Heart right ventricle (tissue), 16 donors: ENCODE data around the gene SLC1A3. TPM values are rescaled to one million over a fixed set of nuclear protein-coding genes. Genes with fewer than 3 reads are reported as not detected.

ENCODE experiments used
- ATAC-seq, 8 donors: fragments of 200-7000 bp; cut with Tn5 transposase; one replicate each; pipeline ENCODE4 v1.9.1; 2020; ENCODE audit warnings: mild to moderate bottlenecking in 8 of 8, moderate library complexity in 8 of 8, moderate number of reproducible peaks in 1 of 8
- DNase-seq, 2 donors: peaks; one replicate each; pipeline ENCODE4 v3.0.0-alpha.2; 2020
- H3K27ac ChIP-seq, 10 donors: fragments of 200-600 bp; sonication (generic) in 2 of 10; one replicate each; pipeline versions ENCODE4 v1.5.0 to v1.8.0; 2020 to 2022; ENCODE audit warnings: mild to moderate bottlenecking in 3 of 10
- H3K27me3 ChIP-seq, 7 donors: fragments of 200-600 bp; one replicate each; pipeline ENCODE4 v1.8.0; 2021 to 2022; ENCODE audit warnings: mild to moderate bottlenecking in 2 of 7
- H3K36me3 ChIP-seq, 9 donors: fragments of 200-600 bp; sonication (generic) in 1 of 9; one replicate each; pipeline versions ENCODE4 v1.5.0 to v1.8.0; 2020 to 2022; ENCODE audit warnings: mild to moderate bottlenecking in 2 of 9
- H3K4me1 ChIP-seq, 9 donors: fragments of 200-600 bp; sonication (generic) in 1 of 9; one replicate each; pipeline versions ENCODE4 v1.5.0 to v1.8.0; 2020 to 2022; ENCODE audit warnings: mild to moderate bottlenecking in 4 of 9
- H3K4me3 ChIP-seq, 10 donors: fragments of 200-600 bp; sonication (generic) in 2 of 10; one replicate each; pipeline versions ENCODE4 v1.5.0 to v1.8.0; 2020 to 2022; ENCODE audit warnings: mild to moderate bottlenecking in 7 of 10, moderate library complexity in 2 of 10
- H3K9me3 ChIP-seq, 11 donors: fragments of 200-600 bp in 10 of 11; sonication (generic) in 2 of 11; one replicate each; pipeline versions ENCODE4 v1.5.0 to v1.8.0; 2013 to 2022; ENCODE audit warnings: mild to moderate bottlenecking in 2 of 11, control low read depth in 1 of 11, moderate library complexity in 1 of 11
- CTCF ChIP-seq, 9 donors: fragments of 200-600 bp; sonication (generic) in 2 of 9; IDR thresholded peaks; one replicate each; pipeline versions ENCODE4 v1.5.0 to v1.8.0; 2021 to 2022; ENCODE audit warnings: antibody characterized with exemption in 9 of 9, mild to moderate bottlenecking in 5 of 9, moderate library complexity in 1 of 9
- WGBS, 2 donors: extraction: QIAGEN DNeasy Blood & Tissue Kit; methylation state at CpG; one replicate each; pipeline ENCODE4 v1.1.7; 2013; ENCODE audit warnings: inconsistent platforms in 1 of 2; 5-methylcytosine and 5-hydroxymethylcytosine counted together
- intact Hi-C, 10 donors: fragments of 100-400 bp; cut with DNase I; formaldehyde crosslinking; loops; one replicate each; pipeline versions ENCODE4 v1.11.1 to v1.14.2; 2022
- polyA plus RNA-seq, 2 donors: library from polyadenylated mRNA; stranded (reverse); fragments of 200-250 nt; gene quantifications; one replicate each; pipeline ENCODE4 v1.2.3, GENCODE V29; 2013
- total RNA-seq, 10 donors: library from RNA; stranded (reverse); fragmentation: NEBNext Ultra II Directional in 3 of 10; extraction: Animal tissue kit (Norgen Biotek cat#: 25700) in 3 of 10; gene quantifications; one replicate each; pipeline versions ENCODE4 v1.2.1 to v1.2.4, GENCODE V29; 2021 to 2023
- donor health status: Arrhythmogenic right ventricular cardiomyopathy.
- donor health status: ischemic (EF 13 %, LVEDD 7.1; RV severe dilation, severe dysfunction).
- donor health status: healthy with polysubstance abuse.
- donor health status: DM: no; HTN: yes; CAD: no.
- donor health status: DM: no; HTN: no; CAD: no.
- donor health status: ischemic (EF 25% LVEDD 6.9; RV normal size, moderate dysfunction).
- donor health status: ischemic (EF 25% LVEDD 5.7; RV mildly dilated, moderate dysfunction).
- donor health status: healthy.
- donor health status: DM: yes; HTN: yes; CAD: no.
- donor health status: Ischemic cardiomyopathy.
- donor health status: ischemic (EF 35%, LVEDD 5.7; RV mildly dilated, moderate dysfunction).
- donor health status: nonischemic (EF 11% LVEDD 7.7; RV severe dilation, severe dysfunction).
- donor health status: DM: yes; HTN: yes; CAD: no.
- donor health status: PGD.
- donor health status: ischemic (EF 29% LVEDD 5.4; RV normal size, mild dysfunction).
- donor health status: nonischemic (EF 23%, LVEDD 6.1; RV moderate dilation, normal function).

The SLC1A3 gene
- total and polyA plus RNA-seq, 12 donors, result 39.5 to 83.6 (median 58.5) TPM

- TF ChIP-seq CTCF (IDR thresholded peaks at IDR 0.05), result no peak
- H3K4me3 ChIP-seq, result no peak overlapping the region
- H3K9me3 ChIP-seq, result no peaks in the 10 kb centered on the region
- no peak overlapping the region for H3K27ac ChIP-seq
- no peak for DNase-seq
- H3K36me3 ChIP-seq, result peaks cover 0 to 18% (median 3%) of the 10 kb centered on the region in 9 donors
- peaks cover 0 to 20% (median 6%) of the 10 kb centered on the region in 9 donors for H3K4me1 ChIP-seq
- H3K27me3 ChIP-seq, result no peaks in the 10 kb centered on the region
- no peak for ATAC-seq
- intact Hi-C loops, result no loop called here
Measured at GRCh38 chr5:36632363-36632664, 25.9 kb downstream of the SLC1A3 start.

- no peak for TF ChIP-seq CTCF (IDR thresholded peaks at IDR 0.05)
- no peaks in the 10 kb centered on the region for H3K9me3 ChIP-seq
- H3K4me3 ChIP-seq, result no peak overlapping the region
- intact Hi-C loops, result no loop called here
- no peaks in the 10 kb centered on the region for H3K27me3 ChIP-seq
- H3K36me3 ChIP-seq, result peaks cover 0 to 17% (median 0%) of the 10 kb centered on the region in 9 donors
- ATAC-seq (no peak), DNase-seq (no peak)
- no peak overlapping the region for H3K27ac ChIP-seq
- H3K4me1 ChIP-seq, result peaks cover 0 to 23% (median 7%) of the 10 kb centered on the region in 9 donors
- WGBS, 2 donors, result 87% methylated on average over 9 of the region's 9 CpGs
Measured at GRCh38 chr5:36635721-36636390, 29.4 kb downstream of the SLC1A3 start.

GRCh38 chr5:36637101-36637500 lies 30.7 kb downstream of the SLC1A3 start:
- H3K4me1 ChIP-seq, result peaks cover 0 to 23% (median 6%) of the 10 kb centered on the region in 9 donors
- H3K9me3 ChIP-seq, result no peaks in the 10 kb centered on the region
- intact Hi-C loops, result no loop called here
- WGBS, 2 donors, result 88% methylated on average over 4 of the region's 4 CpGs
- peaks cover 0 to 16% (median 0%) of the 10 kb centered on the region in 9 donors for H3K36me3 ChIP-seq
- DNase-seq, result no peak
- H3K27ac ChIP-seq, result no peak overlapping the region
- no peak for TF ChIP-seq CTCF (IDR thresholded peaks at IDR 0.05)
- no peak for ATAC-seq
- H3K4me3 ChIP-seq, result no peak overlapping the region
- H3K27me3 ChIP-seq, result no peaks in the 10 kb centered on the region

GRCh38 chr5:36637516-36637915 lies 31.1 kb downstream of the SLC1A3 start:
- Histone ChIP-seq H3K27ac (no peak overlapping the region), H3K4me1 (peaks cover 0 to 24% (median 6%) of the 10 kb centered on the region in 9 donors), H3K4me3 (no peak overlapping the region), H3K9me3 (no peaks in the 10 kb centered on the region), H3K36me3 (peaks cover 0 to 16% (median 0%) of the 10 kb centered on the region in 9 donors), H3K27me3 (no peaks in the 10 kb centered on the region)
- intact Hi-C loops, result no loop called here
- no peak for TF ChIP-seq CTCF (IDR thresholded peaks at IDR 0.05)
- ATAC-seq (no peak), DNase-seq (no peak)
- 87 to 88% methylated on average over 1 of the region's 1 CpG for WGBS, 2 donors
